SK-N-SH (cell line): ENCODE data around the gene CELF4. TPM values are rescaled to one million over a fixed set of nuclear protein-coding genes. Genes with fewer than 3 reads are reported as not detected.

ENCODE experiments used
- CTCF ChIA-PET: fragments of 300-600, 350-600 bp; formaldehyde crosslinking; extraction: SDS; loops from one replicate; lab custom pipeline; 2021; lab: Yijun Ruan, JAX
- POLR2A ChIA-PET: fragments of 350-600 bp; sonication (Branson Sonifier 250); formaldehyde crosslinking; extraction: SDS; loops from one replicate; lab custom pipeline; 2020; ENCODE audit warnings: antibody characterized with exemption, inconsistent platforms; lab: Yijun Ruan, JAX
- DNase-seq: peaks from one replicate; pipeline ENCODE4 v3.0.0; 2012
- H2AFZ ChIP-seq: fragments of 200-600 bp; sonication (generic); 2 replicates; pipeline ENCODE4 v1.8.1; 2016; ENCODE audit warnings: antibody characterized with exemption, mild to moderate bottlenecking, low read depth
- H3F3A ChIP-seq: fragments of 200-600 bp; sonication (generic); replicated peaks from 2 replicates; pipeline ENCODE3; 2016; ENCODE audit warnings: antibody characterized with exemption, mild to moderate bottlenecking; ENCODE audit not compliant: insufficient read depth
- H3K27ac ChIP-seq, 2 experiments: fragments of 200-500 bp in 1 of 2; fragments of 200-600 bp in 1 of 2; sonication (Bioruptor generic) in 1 of 2; sonication (generic), shearing (Covaris generic) in 1 of 2; 2 replicates each; pipeline versions ENCODE4 v1.5.1 to v1.6.1; 2014 to 2016; ENCODE audit warnings: low read depth in 2 of 2, inconsistent platforms in 1 of 2, low read length in 1 of 2, mild to moderate bottlenecking in 1 of 2, mixed read lengths in 1 of 2
- H3K27me3 ChIP-seq: fragments of 200-600 bp; sonication (generic), shearing (Covaris generic); 2 replicates; pipeline ENCODE4 v1.6.1; 2016; ENCODE audit warnings: mixed run types; ENCODE audit not compliant: insufficient read depth
- H3K36me3 ChIP-seq, 2 experiments: fragments of 200-500 bp in 1 of 2; fragments of 200-600 bp in 1 of 2; sonication (Bioruptor generic) in 1 of 2; sonication (generic) in 1 of 2; replicated peaks in 1 of 2; 2 replicates each; pipeline versions ENCODE3 to v1.5.1; 2014 to 2016; ENCODE audit warnings: low read length in 1 of 2, mild to moderate bottlenecking in 1 of 2; ENCODE audit not compliant: insufficient read depth in 2 of 2, control insufficient read depth in 1 of 2
- H3K4me1 ChIP-seq, 2 experiments: fragments of 200-500 bp in 1 of 2; fragments of 200-600 bp in 1 of 2; sonication (Bioruptor generic) in 1 of 2; sonication (generic), shearing (Covaris generic) in 1 of 2; 2 replicates each; pipeline versions ENCODE4 v1.5.1 to v1.6.1; 2014 to 2016; ENCODE audit warnings: low read depth in 1 of 2, low read length in 1 of 2, mixed run types in 1 of 2; ENCODE audit not compliant: insufficient read depth in 2 of 2, control insufficient read depth in 1 of 2
- H3K4me2 ChIP-seq: fragments of 200-600 bp; sonication (generic), shearing (Covaris generic); 2 replicates; pipeline ENCODE4 v1.6.1; 2017; ENCODE audit warnings: mixed run types
- H3K4me3 ChIP-seq, 2 experiments: fragments of 200-500 bp in 1 of 2; fragments of 200-600 bp in 1 of 2; sonication (Bioruptor generic) in 1 of 2; sonication (generic), shearing (Covaris generic) in 1 of 2; 2 replicates each; pipeline versions ENCODE4 v1.5.1 to v1.8.1; 2014 to 2016; ENCODE audit warnings: low read depth in 2 of 2, inconsistent platforms in 1 of 2, low read length in 1 of 2, mild to moderate bottlenecking in 1 of 2, mixed read lengths in 1 of 2, moderate library complexity in 1 of 2
- H3K79me2 ChIP-seq: fragments of 200-600 bp; sonication (generic); 2 replicates; pipeline ENCODE4 v1.8.1; 2017; ENCODE audit warnings: mild to moderate bottlenecking; ENCODE audit not compliant: insufficient read depth
- H3K9ac ChIP-seq: fragments of 200-600 bp; sonication (generic); 2 replicates; pipeline ENCODE4 v1.6.1; 2017; ENCODE audit warnings: mixed run types
- H3K9me2 ChIP-seq: fragments of 200-600 bp; sonication (generic); 2 replicates; pipeline ENCODE4 v1.6.1; 2017; ENCODE audit warnings: mixed run types
- H3K9me3 ChIP-seq: fragments of 200-600 bp; sonication (generic); 2 replicates; pipeline ENCODE4 v1.6.1; 2017; ENCODE audit warnings: mixed run types, mild to moderate bottlenecking, moderate library complexity
- H4K20me1 ChIP-seq: fragments of 200-600 bp; sonication (generic); 2 replicates; pipeline ENCODE4 v1.6.1; 2017; ENCODE audit warnings: mild to moderate bottlenecking, mixed run types; ENCODE audit not compliant: insufficient read depth
- CHD2 ChIP-seq: fragments of 150-350 bp; IDR thresholded peaks from 2 replicates; pipeline ENCODE4 v1.6.1; 2018; ENCODE audit warnings: low read length; ENCODE audit not compliant: partially characterized antibody
- ELF1 ChIP-seq: IDR thresholded peaks from 2 replicates; pipeline ENCODE4 v1.4.0; 2012
- EP300 ChIP-seq, 2 experiments: IDR thresholded peaks; 2 replicates each; pipeline versions ENCODE4 v1.4.0 to v1.6.1; 2012; ENCODE audit warnings: borderline replicate concordance in 1 of 2, low read depth in 1 of 2, low read length in 1 of 2
- FOXJ3 ChIP-seq: sonication (generic); formaldehyde crosslinking; IDR thresholded peaks from 2 replicates; pipeline ENCODE4 v1.5.1; 2020; ENCODE audit warnings: mild to moderate bottlenecking, missing genetic modification reagents
- JUND ChIP-seq: IDR thresholded peaks from 2 replicates; pipeline ENCODE4 v1.4.0; 2012
- MAX ChIP-seq: IDR thresholded peaks from 2 replicates; pipeline ENCODE4 v1.4.0; 2012; ENCODE audit warnings: low read depth
- MXI1 ChIP-seq: IDR thresholded peaks from 2 replicates; pipeline ENCODE4 v1.6.1; 2012; ENCODE audit warnings: mild to moderate bottlenecking, low read depth, low read length, improper control_type of control experiment
- NFIC ChIP-seq: IDR thresholded peaks from 2 replicates; pipeline ENCODE4 v1.4.0; 2012; ENCODE audit warnings: borderline replicate concordance
- POLR2AphosphoS5 ChIP-seq: IDR thresholded peaks from 2 replicates; pipeline ENCODE4 v1.6.1; 2012; ENCODE audit warnings: low read depth, low read length
- REST ChIP-seq: IDR thresholded peaks from 2 replicates; pipeline ENCODE4 v1.6.1; 2012; ENCODE audit warnings: mild to moderate bottlenecking, low read depth, low read length, moderate library complexity
- RXRA ChIP-seq: IDR thresholded peaks from 2 replicates; pipeline ENCODE4 v1.4.0; 2012; ENCODE audit warnings: low read depth, mild to moderate bottlenecking, borderline replicate concordance
- SMC3 ChIP-seq: IDR thresholded peaks from 2 replicates; pipeline ENCODE4 v1.6.1; 2012; ENCODE audit warnings: low read depth, low read length, improper control_type of control experiment
- TAF1 ChIP-seq: IDR thresholded peaks from 2 replicates; pipeline ENCODE4 v1.6.1; 2012; ENCODE audit warnings: low read depth, mild to moderate bottlenecking, low read length, moderate library complexity, borderline replicate concordance
- YY1 ChIP-seq: IDR thresholded peaks from 2 replicates; pipeline ENCODE4 v1.4.0; 2012; ENCODE audit warnings: low read depth, mild to moderate bottlenecking
- ZBTB33 ChIP-seq: IDR thresholded peaks from 2 replicates; pipeline ENCODE4 v1.4.0; 2012; ENCODE audit warnings: low read depth, borderline replicate concordance
- WGBS: methylation state at CpG from one replicate; pipeline ENCODE4 v1.1.6; 2017; ENCODE audit warnings: low lambda C conversion rate; 5-methylcytosine and 5-hydroxymethylcytosine counted together
- polyA plus RNA-seq, 3 experiments: library from polyadenylated mRNA; depleted of rRNA; stranded (reverse); fragments of >200 nt; gene quantifications; 2 replicates each; pipeline ENCODE4 v1.2.3, GENCODE V29; 2012

CELF4 gene
- polyA plus RNA-seq, 1 of the 3 experiments (the other 2 are of a cell fraction) = 0.26 TPM

- TF ChIP-seq CHD2 = no peak
- TF ChIP-seq NFIC = no peak
- TF ChIP-seq JUND = no peak
- TF ChIP-seq MXI1 = no peak
- TF ChIP-seq ELF1 = no peak
- no peak for TF ChIP-seq SMC3
Observed at GRCh38 chr18:37482433-37482832, 83.2 kb downstream of the CELF4 start (continued).

GRCh38 chr18:37482002-37482401, 83.6 kb downstream of the CELF4 start:
- peak; percentile 50 for DNase-seq
- H3F3A ChIP-seq = no peaks in the 10 kb centered on the region
- H3K27me3 ChIP-seq = no peaks in the 10 kb centered on the region
- H3K9me3 ChIP-seq = no peaks in the 10 kb centered on the region
- no peak overlapping the region for H3K9ac ChIP-seq
- H3K27ac ChIP-seq = peak overlapping the region in 1 of 2 experiments; percentile 60; a peak in 2 of 4 replicates
- no peaks in the 10 kb centered on the region for H3K36me3 ChIP-seq
- H3K9me2 ChIP-seq = no peaks in the 10 kb centered on the region
- CTCF ChIA-PET = interaction anchor here (1.5 to 1.7 kb wide), 3 partner anchors 15 to 56 kb away, joined by 3 to 8 read pairs (median 3); no protein-coding TSS in a partner anchor
- H3K79me2 ChIP-seq = no peaks in the 10 kb centered on the region
- TF ChIP-seq MAX (no peak), POLR2AphosphoS5 (no peak), TAF1 (no peak), EP300 (IDR thresholded peaks at IDR 0.05; ENCODE audit: borderline replicate concordance in 1 of 2, low read depth in 1 of 2, low read length in 1 of 2) (no peak)
- H3K4me1 ChIP-seq = peaks cover 0 to 25% of the 10 kb centered on the region in 2 experiments; a peak in 2 of 4 replicates
- no peaks in the 10 kb centered on the region for H4K20me1 ChIP-seq
- no peak overlapping the region for H3K4me3 ChIP-seq
- POLR2A ChIA-PET = no interaction called here
- H3K4me2 ChIP-seq = no peak overlapping the region
- no peak overlapping the region for H2AFZ ChIP-seq
- WGBS = 6% methylated on average over 3 of the region's 3 CpGs

GRCh38 chr18:37481491-37481890, 84.1 kb downstream of the CELF4 start:
- Histone ChIP-seq H3K36me3 (no peaks in the 10 kb centered on the region), H3K27ac (peak overlapping the region in 1 of 2 experiments; percentile 60; a peak in 1 of 4 replicates), H3K27me3 (no peaks in the 10 kb centered on the region), H3F3A (no peaks in the 10 kb centered on the region), H2AFZ (no peak overlapping the region), H3K9me3 (no peaks in the 10 kb centered on the region), H4K20me1 (no peaks in the 10 kb centered on the region), H3K4me3 (no peak overlapping the region), H3K9ac (no peak overlapping the region), H3K79me2 (no peaks in the 10 kb centered on the region), H3K9me2 (no peaks in the 10 kb centered on the region), H3K4me1 (peaks cover 0 to 30% of the 10 kb centered on the region in 2 experiments; a peak in 2 of 4 replicates), H3K4me2 (no peak overlapping the region)
- TF ChIP-seq YY1 = no peak
- WGBS = 19% methylated on average over 6 of the region's 6 CpGs
- DNase-seq = no peak
- CTCF ChIA-PET = interaction anchor here (1.5 to 1.6 kb wide), 2 partner anchors 14 to 41 kb away, joined by 3 read pairs; no protein-coding TSS in a partner anchor
- POLR2A ChIA-PET = no interaction called here

GRCh38 chr18:37481072-37481471, 84.5 kb downstream of the CELF4 start:
- DNase-seq = no peak
- Histone ChIP-seq H3K27ac (no peak overlapping the region), H3K9ac (no peak overlapping the region), H3K4me2 (no peak overlapping the region), H3F3A (no peaks in the 10 kb centered on the region), H4K20me1 (no peaks in the 10 kb centered on the region), H3K4me3 (no peak overlapping the region), H2AFZ (no peak overlapping the region), H3K79me2 (no peaks in the 10 kb centered on the region), H3K9me2 (no peaks in the 10 kb centered on the region), H3K27me3 (no peaks in the 10 kb centered on the region), H3K4me1 (peaks cover 0 to 32% of the 10 kb centered on the region in 2 experiments; a peak in 2 of 4 replicates), H3K9me3 (no peaks in the 10 kb centered on the region), H3K36me3 (no peaks in the 10 kb centered on the region)
- ChIA-PET CTCF (interaction anchor here (0.7 to 1.6 kb wide), 3 partner anchors 14 to 41 kb away, joined by 3 read pairs; no protein-coding TSS in a partner anchor), POLR2A (no interaction called here)
- WGBS = 54% methylated on average over 4 of the region's 4 CpGs
- TF ChIP-seq CHD2 (no peak), FOXJ3 (CRISPR knock-in tag) (no peak), TAF1 (no peak), ZBTB33 (no peak), RXRA (no peak), REST (no peak)
